ENCODE results near the gene NSUN3. TPM values are rescaled to one million over a fixed set of nuclear protein-coding genes. Genes with fewer than 3 reads are reported as not detected.
A peak's percentile ranks its signal among the peaks of the same experiment; 100 is the strongest.

The NSUN3 gene
- total RNA-seq: 1 to 10 TPM; 5.9 to 9.6 (median 7.1) TPM
- polyA plus RNA-seq: 1 to 10 TPM; 3.3 to 4.1 TPM
- long read RNA-seq, donor 1, partial matches to known transcripts: 0 of 2 reads
- long read RNA-seq, donor 1, other reads (novel, unspliced or antisense): 0 of 2 reads
- long read RNA-seq, donor 2, partial matches to known transcripts: 0 of 4 reads
- long read RNA-seq, donor 2, other reads (novel, unspliced or antisense): 0 of 4 reads
- long read RNA-seq, donor 3, transcript NSUN3-201 (6 exons, 3,289 nt): major isoform, 7 of 9 reads
- long read RNA-seq, donor 3, partial matches to known transcripts: 1 of 9 reads
- long read RNA-seq, donor 3, other reads (novel, unspliced or antisense): 1 of 9 reads

DNA sequence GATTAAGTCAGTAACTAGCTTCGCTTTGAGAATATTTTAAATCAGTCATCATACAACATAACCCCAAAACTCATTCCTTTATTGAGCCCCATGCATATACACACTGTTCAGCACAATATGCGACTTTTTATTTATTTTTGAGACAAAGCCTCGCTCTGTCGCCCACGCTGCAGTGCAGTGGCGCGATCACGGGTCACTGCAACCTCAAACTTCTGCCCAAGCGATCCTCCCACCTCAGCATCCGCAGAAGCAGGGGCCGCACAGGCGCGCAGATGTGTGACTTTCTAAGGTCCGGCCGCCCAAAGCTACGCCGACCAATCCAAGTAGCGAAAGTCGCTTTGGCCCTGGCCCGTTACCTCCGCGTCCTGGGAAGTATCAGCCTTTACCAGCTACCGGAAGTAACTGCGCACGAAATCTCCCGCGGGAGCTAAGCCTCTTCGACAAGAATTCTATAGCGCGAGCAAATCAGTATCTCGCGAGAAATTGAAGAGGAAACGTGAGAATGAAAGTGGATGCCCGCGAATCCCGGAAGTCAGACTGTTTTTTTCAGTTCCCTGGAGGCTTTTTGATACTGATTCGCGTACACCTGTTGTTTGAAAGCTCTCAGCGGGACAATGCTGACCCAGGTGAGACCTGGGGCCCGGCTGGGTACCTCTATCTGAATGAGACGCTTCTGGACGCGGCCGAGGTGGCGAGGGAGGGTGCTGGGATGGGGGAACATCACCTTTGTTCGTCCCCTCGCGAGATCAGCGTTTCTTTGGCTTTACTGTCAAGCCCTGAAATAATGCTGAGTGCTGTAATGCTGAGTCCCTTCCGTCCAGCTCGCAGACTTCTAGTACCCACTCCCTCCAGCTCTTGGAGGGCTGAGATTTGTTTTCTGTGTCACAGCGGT is at the start of gene NSUN3, which contains the start of gene DHFR2:
Gene NSUN3 (plus strand): TSS at position 549 of the 892 bp plus-strand sequence. CDS start 66 bp downstream, at position 615.
Gene DHFR2 (minus strand): TSS at position 404 of the 892 bp plus-strand sequence. CDS start 1,405 bp downstream, outside the sequence.
- Histone ChIP-seq H3K27me3 (no peaks in the 10 kb centered on the region), H3K4me3 (peak within 1 kb of the TSS; percentile 42 to 83 (median 68)), H3K4me1 (peaks cover 0 to 44% (median 22%) of the 10 kb centered on the region in 9 donors), H3K9me3 (peaks cover 0 to 8% (median 0%) of the 10 kb centered on the region in 11 donors), H3K36me3 (peaks cover 0 to 42% (median 0%) of the 10 kb centered on the region in 9 donors), H3K27ac (peak within 1 kb of the TSS; percentile 65 to 98 (median 90))
- DNase-seq (peak; percentile 89 to 93), ATAC-seq (peak; percentile 91 to 98 (median 98))
- 0 to 1% methylated on average over 52 of the region's 52 CpGs for WGBS, 2 donors
- intact Hi-C loops (cut with DNase I): loop anchor here in 5 of 10 donors (2.0 to 10.0 kb wide), 4 partner anchors 58 to 158 kb away; partner anchors contain the start of gene ARL13B (in 1 of the 5)
- TF ChIP-seq, protein P1, sequence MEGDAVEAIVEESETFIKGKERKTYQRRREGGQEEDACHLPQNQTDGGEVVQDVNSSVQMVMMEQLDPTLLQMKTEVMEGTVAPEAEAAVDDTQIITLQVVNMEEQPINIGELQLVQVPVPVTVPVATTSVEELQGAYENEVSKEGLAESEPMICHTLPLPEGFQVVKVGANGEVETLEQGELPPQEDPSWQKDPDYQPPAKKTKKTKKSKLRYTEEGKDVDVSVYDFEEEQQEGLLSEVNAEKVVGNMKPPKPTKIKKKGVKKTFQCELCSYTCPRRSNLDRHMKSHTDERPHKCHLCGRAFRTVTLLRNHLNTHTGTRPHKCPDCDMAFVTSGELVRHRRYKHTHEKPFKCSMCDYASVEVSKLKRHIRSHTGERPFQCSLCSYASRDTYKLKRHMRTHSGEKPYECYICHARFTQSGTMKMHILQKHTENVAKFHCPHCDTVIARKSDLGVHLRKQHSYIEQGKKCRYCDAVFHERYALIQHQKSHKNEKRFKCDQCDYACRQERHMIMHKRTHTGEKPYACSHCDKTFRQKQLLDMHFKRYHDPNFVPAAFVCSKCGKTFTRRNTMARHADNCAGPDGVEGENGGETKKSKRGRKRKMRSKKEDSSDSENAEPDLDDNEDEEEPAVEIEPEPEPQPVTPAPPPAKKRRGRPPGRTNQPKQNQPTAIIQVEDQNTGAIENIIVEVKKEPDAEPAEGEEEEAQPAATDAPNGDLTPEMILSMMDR (IDR thresholded peaks at IDR 0.05): no peak

DNA sequence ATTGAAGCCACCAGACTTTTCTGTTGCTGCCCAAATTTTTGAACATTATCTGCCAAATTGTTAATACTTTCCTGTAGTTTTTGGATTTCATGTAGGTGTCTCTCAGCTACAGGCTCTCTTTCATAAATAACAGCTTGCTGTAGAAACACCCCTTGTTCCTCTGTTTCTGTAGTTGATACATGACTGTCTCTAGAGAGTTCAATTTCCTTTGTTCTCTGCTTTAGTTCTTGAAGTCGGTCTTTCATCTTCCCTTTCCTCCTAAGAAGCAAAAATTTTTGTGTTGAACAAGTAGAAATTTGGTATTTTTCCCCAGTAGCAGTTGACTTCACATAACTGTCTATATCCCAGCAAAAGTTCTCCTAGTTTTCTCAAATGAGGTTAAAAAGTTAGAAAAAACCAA is 47.8 kb upstream of the NSUN3 start:
- 62 to 74% methylated on average over 1 of the region's 1 CpG for WGBS, 2 donors
- H3K27me3 ChIP-seq: no peaks in the 10 kb centered on the region
- intact Hi-C loops (cut with DNase I): no loop called here
- ATAC-seq: no peak
- peaks cover 0 to 8% (median 0%) of the 10 kb centered on the region in 9 donors for H3K4me1 ChIP-seq
- TF ChIP-seq, protein P1 (IDR thresholded peaks at IDR 0.05): no peak
- H3K4me3 ChIP-seq: no peak overlapping the region
- no peak overlapping the region for H3K27ac ChIP-seq
- no peak for DNase-seq
- peaks cover 0 to 5% (median 0%) of the 10 kb centered on the region in 9 donors for H3K36me3 ChIP-seq
- no peaks in the 10 kb centered on the region for H3K9me3 ChIP-seq

DNA sequence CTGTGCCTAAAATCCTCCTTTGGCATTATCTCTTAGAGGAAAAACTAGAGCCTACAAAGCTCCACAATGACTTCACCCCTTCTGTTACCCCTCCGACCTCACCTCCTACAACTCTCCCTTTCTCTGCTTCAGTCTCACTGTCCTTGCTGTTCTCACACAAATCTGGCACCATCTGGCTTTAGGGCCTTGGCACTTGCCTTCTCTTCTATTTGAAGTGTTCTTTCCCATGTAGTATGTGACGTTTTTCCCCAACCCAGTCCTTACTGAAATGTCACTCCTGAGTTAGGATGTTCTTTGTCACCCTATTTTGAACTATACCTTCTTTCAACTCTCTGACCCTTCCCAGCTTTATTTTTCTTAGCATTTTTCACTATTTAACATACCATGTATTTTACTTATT is 43.2 kb upstream of the NSUN3 start:
- DNase-seq (no peak), ATAC-seq (no peak)
- no peak overlapping the region for H3K27ac ChIP-seq
- H3K9me3 ChIP-seq: no peaks in the 10 kb centered on the region
- TF ChIP-seq, protein P1 (IDR thresholded peaks at IDR 0.05): no peak
- H3K27me3 ChIP-seq: no peaks in the 10 kb centered on the region
- 75 to 82% methylated on average over 2 of the region's 2 CpGs for WGBS, 2 donors
- intact Hi-C loops (cut with DNase I): no loop called here
- H3K4me1 ChIP-seq: peaks cover 0 to 4% (median 0%) of the 10 kb centered on the region in 9 donors
- peaks cover 0 to 10% (median 0%) of the 10 kb centered on the region in 9 donors for H3K36me3 ChIP-seq
- no peak overlapping the region for H3K4me3 ChIP-seq

DNA sequence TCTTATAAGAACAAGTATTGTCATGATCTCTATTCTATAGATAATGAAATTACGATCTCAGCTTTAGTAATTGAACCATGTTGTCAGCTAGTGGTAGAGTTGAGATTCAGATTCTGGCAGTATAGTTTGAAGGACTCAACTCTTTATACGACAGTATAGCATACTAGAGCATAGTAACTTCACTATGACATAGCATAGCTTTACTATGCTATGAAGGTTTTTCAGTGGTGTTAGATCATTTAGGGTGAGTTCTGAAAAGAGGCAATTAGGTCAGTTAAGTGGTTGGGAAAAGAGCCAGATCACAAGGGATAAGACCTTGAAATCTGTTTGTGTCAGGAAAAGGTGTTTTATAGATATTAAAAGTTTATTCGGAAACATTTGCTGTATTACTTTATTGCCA is 42.6 kb upstream of the NSUN3 start:
- Histone ChIP-seq H3K9me3 (no peaks in the 10 kb centered on the region), H3K36me3 (peaks cover 0 to 10% (median 0%) of the 10 kb centered on the region in 9 donors), H3K4me3 (no peak overlapping the region), H3K27ac (no peak overlapping the region), H3K4me1 (peaks cover 0 to 4% (median 0%) of the 10 kb centered on the region in 9 donors), H3K27me3 (no peaks in the 10 kb centered on the region)
- TF ChIP-seq, protein P1 (IDR thresholded peaks at IDR 0.05): no peak
- intact Hi-C loops (cut with DNase I): no loop called here
- 76 to 78% methylated on average over 3 of the region's 3 CpGs for WGBS, 2 donors
- DNase-seq: no peak
- no peak for ATAC-seq

All from heart right ventricle (tissue), 16 donors.